Stimulated activated naive CD4-positive, alpha-beta T cell treated with Interleukin-2 at 50 U/mL for 16 hours (primary cell): ENCODE data around the gene BEGAIN.

Source experiments
- DNase-seq: peaks from one replicate; lab custom pipeline; 2025; lab: John Stamatoyannopoulos, UW

BEGAIN gene

DNA sequence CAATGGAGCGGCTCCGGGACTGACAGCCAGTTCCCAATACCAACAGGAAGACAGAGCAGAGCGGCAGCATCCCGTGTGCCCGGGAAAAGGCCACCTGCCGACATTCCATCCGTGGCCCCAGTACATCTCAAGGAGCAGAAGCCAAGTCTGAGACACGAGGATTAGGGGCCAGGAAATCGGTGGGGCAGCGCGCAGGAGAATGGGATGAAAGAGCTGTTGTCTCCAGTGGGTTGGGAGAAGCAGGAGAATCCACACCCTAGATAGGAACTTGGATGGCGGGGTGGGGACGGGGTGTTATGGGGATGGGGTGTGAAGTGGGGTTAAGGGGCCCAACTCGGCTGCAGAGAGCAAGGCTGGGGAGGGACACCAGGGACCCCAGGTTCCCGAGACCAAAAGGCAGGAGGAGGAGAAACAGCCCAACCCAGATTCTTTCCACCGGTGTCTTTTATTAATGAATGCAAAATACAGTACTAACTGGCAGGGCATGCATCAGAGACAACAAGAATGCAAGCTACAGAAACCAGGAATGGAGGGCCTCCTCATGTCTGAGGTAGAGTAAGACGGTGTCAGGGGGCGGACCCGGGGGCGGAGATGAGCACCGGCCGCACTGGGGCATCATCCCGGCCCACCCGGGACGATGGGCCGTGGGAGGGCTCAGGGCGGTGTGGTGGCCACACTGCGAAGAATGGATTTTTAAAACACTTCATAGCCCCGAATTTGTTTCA lies 50.3 kb downstream of the BEGAIN start:
- no peak for DNase-seq

DNA sequence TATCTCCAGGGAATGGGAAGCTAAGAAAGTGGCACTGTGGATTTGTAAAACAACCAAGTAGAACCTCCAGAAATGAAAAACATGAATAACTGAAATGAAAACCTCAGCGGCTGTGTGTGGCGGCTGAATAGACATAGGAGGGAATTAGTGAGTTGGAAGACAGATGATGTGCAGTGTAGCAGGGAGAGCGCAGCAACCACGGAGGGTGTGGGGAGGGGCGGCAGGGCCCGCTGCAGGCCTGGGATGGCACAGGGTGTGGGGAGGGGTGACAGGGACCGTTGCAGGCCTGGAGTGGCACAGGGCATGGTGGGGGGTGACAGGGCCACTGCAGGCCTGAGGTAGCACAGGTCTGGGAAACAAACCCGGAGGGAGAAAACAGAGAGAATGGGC lies 51.1 kb downstream of the BEGAIN start:
- DNase-seq, result no peak

DNA sequence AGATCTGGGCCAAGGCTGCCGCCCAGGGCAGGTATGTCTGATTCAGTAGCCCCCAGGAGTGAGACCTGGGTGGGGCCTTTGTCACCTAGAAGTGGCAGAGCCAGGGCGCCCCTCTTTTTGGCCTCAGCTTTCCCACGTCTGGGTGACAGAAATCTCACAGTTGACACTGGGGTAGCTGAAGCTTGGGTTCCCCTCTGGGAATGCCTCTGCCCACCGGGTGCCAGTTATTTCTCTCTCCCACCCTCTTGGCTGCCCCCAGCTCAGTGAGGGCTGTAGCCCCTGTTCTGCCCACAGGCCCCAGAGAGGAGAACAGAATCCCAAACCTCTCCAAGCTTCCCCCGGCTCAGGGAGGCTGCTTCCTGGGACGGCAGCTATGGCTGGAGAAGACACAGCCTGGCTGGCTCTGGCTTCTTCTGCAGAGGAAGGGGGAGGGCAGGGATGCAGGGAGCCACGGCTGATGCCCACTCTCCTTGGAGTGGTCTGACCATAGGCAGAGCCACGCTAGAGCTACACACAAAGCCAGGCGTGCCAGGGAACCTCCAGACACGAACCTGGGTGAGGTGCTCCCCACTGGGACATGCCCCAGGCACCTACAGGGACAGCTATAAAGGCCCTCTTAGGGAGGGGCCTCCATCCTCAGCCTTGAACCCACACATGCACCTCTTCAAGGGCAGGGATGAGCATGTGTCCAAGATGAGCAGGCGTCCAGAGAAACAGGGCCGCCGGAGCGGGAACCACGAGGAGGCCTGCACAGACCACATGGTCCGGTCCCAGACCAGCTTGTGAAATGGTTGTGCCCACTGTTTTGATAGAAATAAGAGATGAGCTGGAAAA lies 51.7 kb downstream of the BEGAIN start:
- no peak for DNase-seq

DNA sequence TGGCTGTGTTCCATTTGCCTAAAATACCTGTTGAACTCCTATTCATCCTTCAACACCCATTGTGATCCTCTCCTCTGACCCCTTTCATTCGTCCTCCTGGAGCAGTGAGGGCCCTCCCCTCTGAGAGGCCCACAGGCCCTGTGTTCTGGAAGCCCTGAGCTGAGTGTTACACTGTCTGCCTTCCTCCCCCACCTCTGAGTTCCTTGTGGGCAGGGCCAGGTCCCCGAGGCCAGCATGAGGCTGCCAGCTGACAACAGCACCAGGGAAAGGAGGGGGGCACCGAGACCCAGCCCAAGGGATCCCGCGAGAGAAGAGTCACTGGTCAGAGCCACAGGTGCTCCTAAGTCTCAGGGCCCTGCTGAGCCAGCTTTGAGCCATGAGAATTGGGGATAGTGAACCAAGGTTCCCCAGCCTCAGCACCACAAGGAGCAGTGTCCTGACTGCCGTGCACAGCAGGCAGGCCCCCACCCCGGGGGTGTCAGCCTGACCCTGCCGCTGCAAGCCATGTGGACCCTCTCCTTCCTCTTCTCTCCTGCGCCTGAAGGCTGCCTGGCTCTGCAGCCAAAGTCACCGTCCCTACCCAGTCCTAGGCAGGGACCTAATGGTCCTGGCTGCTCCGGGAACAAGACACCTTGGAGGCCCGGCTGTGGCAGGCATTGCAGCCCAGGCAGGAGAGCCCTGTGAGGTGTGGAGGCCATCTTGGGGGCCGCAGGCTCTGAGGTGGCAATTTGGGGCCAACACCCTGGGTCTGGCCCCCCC lies 52.5 kb downstream of the BEGAIN start:
- no peak for DNase-seq

DNA sequence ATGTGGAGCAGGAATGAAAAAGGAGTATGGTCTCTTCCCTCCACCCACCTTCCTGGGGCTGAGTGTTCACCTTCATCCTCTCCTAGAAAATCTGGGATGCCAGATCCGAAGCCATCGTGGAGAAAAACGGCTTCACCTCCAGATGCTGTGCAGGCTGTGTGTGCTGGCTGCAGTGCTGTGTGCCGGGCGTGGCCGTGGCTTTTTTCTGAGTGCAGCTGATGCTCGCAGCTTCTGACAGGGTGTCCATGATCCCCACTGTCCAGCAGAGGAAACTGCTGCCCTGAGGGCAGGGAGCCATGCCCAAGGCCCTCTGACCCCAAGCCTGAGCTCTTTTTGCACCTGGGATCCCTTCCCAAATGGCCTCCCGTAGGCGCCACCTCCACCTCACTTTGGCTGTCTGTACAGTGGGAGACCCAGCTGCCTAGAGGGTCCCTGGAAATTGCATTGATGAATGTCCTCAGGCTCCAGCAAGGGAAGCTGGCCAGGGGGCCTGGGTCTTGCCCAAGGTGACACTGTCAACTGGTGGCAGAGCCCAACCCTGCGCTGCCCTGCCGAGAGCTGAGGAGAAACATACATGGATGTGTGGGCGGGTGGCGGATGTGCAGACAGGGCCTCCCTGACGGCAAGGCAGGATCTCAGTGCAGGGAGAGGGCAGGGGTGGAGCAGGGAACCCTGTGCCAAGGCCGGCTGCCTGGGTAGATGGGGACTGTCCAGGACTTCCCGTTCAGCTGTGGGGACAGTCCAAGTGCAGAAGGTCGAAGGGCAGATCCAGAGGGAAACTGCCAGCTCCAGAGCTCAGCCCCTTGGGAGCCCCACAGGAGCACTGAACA lies 53.3 kb downstream of the BEGAIN start:
- DNase-seq, result no peak

DNA sequence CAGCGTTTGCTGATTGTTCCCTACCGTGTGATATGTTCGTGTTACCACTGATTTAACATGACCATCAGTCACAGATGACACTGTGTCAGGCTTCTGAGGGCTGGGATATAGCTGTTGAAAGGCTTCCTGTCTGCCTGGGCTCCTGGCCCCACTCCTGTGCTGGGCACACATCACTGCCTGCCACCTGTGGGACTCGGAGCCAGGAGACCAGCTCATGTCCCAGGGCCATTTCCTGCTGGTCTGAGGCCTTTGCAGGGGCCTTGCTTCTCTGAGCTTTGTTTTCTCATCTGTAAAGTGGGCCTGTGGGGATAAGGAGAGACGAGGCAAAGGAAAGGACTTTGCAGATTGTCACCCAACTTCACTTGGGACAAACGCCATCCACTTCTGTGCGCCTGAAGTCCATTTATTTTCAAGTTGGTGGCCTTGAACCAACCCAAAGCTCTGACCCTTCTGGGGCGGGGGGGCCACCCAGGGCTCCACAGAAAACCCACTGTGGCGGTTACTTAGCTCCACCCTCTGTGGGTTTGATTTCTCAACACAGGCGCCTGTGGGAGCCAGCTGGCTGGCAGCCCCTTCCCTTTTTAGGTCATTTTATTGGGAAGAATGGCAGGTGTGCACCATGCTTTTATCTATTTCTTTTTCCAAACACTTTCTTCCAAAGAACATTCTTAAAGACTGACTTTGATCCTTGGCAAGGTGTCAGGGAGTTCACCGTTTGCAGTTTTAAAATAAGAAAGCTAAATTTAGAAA lies 54.1 kb downstream of the BEGAIN start:
- DNase-seq, result no peak

DNA sequence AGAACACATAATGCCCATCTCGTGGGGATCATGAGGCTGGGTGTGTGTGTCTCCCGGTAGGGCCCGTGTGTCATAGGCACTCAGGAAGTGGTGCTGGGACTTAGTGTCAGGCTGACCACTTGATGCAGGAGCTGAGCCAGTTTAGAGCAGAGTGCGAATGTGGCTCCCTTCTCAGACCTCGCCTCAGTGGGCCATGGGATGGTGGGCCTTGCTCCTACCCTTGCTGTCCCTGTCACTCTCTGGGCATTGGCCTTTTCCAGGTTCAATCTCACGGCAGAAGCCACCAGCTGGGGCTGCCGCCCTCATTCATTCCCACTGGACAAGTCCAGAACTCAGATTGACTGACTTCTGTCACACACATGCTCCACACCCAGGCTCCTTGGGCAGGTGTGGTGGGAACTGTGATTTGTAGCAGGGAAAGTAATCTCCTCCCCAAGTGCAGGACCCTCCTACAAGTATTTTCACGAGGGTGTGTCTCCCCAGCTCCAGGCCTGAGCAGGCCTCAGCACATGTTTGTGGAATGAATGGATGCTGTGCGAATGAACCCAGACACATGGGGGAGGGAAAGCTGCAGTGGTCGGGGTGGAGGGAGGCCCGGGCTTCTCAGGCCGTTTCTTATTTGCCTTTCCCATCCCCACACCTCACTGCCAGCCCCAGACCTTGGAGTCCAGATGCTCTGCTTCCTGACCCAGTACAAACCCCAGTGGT lies 54.9 kb downstream of the BEGAIN start:
- DNase-seq, result no peak

DNA sequence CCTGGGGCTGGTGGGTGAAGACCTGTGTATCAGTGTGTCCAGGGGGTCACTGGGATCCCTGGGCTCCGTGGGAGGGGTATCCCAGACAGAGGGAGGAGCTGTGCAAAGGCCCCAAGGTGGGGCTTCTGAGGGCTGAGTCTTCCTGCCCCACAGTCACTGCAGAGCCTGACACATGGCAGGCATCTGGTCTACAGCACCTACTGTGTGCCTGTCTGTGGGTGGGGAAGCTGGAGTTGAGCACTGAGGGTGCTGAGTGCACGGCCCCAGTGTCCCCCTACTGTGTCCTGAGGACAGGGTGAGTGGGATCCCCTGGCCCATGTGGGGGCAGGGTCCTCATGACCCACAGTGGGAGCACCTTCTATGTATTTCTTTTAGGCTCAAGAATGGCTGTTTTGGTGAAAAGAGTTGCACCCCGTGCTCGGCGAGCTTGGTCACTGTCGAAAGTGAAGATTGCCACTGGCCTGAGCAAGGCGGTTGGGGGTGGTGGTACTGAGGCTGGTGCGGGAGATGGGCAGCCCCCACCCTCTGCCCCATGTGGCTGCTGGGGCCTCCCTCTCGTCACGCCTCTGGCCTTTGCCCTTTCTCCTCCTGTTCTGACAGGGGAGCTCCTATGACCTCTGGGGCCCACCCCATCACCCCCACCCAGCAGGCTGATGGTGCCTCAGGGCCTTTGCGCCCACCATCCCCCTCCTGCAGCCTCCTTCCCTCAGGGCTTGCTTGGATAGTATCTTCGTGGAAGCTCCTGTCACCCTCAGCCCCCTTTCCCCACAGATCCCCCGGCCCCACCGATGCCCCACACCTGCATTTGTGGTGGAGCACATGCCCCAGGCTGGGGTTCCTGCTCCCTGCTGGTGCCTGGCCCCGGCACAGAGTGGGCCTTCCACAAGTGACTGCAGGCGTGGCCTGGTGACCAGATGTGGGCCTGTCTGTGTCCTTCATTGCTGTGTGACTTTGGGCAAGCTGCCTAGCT lies 55.8 kb downstream of the BEGAIN start:
- DNase-seq, result no peak

DNA sequence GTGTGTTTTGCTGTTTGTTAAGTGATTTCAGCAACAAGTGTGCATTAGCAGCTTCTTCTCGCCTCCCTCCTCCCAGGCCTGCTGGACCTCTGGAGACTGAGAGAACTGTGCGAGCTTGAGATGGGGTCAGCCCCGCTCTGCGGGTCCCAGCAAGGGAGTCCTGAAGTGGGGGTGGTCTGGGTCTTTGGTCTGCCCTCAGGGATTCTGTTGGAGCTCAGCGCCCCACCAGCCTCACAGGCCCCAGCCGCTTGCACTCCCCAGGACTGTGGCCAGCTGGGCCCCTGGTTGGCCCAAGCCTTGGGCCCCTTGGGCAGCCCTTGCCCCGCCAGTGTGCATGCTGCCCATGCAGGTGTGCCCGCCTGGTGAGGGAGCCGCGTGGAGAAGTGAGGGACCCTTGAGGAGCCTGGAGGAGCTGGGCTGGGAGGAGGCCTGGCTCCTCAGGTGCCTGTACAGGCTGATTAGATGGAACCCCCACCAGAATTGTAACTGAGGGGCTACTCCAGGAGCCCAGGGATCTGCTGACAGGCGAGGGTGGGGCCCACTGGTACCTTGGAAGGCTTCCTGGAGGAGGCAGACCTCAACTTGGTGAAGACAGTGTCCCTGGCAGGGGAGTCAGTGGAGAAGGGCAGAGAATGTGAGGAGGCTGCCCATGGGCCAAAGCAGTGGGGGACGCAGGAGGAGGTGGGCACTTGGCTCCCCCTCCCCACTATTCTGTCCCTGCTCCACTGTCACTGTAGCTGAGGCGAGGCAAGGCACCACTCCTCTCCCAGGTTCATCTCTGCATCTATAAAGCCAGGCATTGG lies 56.7 kb downstream of the BEGAIN start:
- DNase-seq, result no peak

DNA sequence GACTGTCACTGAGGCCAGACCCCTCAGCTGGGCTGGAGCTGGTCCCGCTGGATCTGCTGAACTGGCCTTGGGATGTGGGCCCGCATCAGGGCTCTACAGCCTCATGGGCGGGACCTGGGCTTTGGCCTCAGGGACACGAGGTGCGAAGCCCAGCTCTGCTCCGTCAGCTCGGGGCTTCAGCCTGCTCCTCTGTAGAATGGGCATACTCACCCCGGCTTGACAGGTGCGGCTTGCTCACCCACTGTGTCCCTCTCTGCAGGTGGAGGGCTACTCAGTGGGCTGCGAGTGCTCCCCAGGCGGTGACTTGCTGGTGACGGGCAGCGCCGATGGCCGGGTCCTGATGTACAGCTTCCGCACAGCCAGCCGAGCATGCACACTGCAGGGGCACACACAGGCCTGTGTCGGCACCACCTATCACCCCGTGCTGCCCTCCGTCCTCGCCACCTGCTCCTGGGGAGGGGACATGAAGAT lies 57.6 kb downstream of the BEGAIN start:
- no peak for DNase-seq

DNA sequence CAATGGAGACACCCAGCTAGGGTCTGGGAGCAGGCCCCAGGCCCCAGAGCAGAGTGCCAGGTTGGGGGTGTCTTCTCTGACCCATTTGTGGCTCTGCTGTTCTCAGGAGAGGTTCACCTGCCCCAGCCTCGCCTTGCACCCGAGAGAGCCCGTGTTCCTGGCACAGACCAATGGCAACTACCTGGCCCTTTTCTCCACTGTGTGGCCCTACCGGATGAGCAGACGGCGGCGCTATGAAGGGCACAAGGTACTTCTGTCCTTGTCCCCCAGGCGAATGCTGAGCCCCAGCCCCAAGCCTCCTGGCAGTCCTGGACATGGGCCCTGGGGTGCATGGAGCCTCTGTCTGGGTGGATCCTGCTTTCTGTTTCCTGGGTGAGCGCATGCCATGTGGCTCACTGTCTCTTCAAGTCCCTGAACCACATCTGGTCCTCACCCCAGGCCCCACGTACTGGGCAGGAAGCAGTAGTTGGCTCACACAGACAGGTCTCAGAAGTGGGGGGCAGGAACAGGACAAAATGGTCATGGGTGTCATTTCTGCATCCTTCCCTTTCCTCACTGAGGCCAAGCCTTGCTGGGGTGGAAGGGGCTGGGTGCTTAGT lies 58.2 kb downstream of the BEGAIN start:
- DNase-seq, result no peak

DNA sequence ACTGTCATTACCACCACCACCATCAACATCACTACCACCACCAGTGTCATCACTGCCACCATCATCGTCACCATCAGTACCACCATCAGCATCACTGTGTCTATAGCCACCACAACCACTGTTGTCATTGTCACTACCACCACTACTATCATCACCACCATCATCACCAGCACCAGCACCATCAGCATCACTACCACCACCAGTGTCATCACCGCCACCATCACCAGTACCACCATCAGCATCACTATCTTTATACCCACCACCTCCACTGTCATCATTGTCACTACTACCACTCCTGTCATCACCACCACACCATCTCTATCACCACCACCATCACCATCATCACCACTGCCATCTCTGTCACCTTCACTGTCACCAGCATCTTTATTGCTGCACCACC lies 60.6 kb downstream of the BEGAIN start:
- no peak for DNase-seq

DNA sequence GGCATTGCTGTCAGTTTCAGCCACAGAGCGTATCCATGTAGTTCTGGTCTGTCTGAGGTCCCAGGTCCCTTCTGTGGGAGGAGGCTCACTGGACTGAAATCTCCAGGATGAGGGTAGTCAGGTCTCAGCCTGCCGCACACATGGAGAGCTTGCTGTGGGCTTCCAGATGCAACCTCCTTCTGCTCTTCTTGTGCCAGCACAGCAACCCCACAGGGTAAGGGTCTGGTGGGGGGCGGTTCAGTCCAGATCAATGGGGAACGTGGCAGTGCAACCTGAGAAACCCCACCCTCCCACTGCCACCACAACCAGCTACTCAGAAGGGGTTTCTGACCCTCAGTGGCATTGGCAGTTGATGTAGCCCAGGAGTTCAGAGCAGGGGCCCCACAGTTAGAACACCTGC lies 61.2 kb downstream of the BEGAIN start:
- no peak for DNase-seq

DNA sequence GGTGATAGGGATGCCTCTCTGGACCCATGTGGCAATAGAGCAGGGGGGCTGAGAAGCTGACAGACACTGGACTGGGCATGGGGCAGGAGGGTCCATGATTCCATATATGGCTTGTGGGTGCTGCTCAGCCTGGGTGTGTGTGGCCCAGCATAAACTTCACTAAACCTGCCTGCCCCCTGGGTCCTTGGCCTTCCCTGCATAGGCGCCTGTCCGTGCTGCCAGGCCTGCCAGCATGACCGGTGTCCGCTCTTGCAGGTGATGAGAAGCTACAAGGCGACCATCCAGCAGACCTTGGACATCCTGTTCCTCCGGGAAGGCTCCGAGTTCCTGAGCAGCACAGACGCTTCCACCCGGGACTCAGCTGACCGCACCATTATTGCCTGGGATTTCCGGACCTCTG lies 61.6 kb downstream of the BEGAIN start:
- no peak for DNase-seq

DNA sequence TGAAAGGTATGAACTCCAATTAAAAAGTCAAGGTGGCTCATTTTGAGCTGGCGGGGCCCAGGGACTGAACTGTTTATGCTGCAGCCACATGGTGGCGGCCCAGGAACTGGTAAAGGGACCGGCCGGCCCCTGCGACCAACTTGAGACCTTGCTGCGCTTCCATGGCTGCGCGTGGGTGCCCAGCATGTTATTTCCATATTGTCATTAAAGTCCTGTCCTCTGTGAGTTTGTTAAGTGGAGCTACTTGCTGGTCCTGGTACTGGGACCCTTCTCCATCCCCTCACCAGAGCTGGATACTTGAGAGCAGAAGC lies 62.3 kb downstream of the BEGAIN start:
- no peak for DNase-seq

DNA sequence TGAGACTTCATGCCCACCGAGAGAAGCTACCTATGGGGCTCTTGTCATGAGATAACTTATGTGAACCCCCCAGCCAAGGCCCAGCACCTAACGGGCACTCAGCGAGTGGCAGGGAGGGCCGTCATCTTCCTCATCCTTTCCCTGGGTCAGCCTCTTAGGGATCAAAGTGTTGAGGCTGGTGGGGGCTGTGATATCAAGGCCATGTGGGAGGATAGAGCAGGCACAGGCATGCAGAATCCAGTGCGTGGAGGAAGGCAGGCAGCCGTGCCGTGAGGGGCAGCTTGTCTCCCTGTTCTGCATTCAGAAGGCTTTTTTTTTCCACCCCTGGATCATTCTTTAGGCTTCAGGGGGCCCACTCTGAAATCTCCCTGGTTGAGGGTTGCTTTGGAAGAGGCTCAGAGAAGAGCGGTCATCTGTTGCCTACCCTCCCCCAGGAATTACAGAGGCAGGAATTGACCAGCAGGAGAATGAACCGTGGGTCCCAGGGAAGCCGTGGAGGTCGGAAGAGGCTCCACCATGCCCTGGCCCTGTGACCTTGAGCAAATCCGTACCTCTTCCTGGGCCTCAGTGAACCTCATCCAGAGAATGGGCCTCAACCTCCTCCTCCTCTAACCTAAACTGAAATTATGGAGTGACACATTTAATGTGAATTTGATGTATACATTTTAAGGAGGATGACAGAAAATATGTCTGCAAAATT lies 62.8 kb downstream of the BEGAIN start:
- no peak for DNase-seq

DNA sequence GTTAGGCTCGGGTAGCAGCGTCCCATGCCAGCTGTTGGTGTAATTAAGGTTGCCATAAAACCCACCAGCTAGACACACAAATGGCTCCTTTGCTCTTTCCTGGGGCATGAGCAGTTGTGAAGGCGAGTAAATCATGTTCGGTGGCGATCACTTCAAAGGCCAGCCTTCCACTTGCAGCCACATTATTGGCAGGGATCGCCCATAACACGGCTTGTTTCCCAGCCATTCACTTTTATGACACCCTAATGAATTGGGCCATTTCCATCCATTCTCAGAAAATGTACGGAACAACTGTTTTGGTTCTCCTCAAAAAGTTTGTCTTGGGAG lies 63.4 kb downstream of the BEGAIN start:
- DNase-seq, result no peak
